ENCODE data around the gene ZP1. TPM values are rescaled to one million over a fixed set of nuclear protein-coding genes. Genes with fewer than 3 reads are reported as not detected.
A peak's percentile ranks its signal among the peaks of the same experiment; 100 is the strongest.

ZP1 gene
- total RNA-seq, 2 experiments from 2014 or later = 0.34 TPM; not detected in 1

DNA sequence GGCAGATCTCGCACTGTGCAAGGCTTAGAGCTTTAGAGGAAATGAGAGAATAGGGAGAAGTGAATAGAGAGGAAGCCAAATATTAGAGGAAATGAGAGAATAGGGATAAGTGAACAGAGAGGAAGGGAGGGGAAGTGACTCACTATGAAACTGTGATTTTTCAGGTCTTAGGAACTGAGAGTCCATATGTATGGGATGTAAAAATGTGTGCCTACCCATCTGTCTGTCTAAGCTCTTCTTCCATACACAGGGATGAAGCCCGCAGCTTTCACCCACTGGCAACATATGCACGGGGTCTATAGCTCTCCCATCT lies 31.9 kb upstream of the ZP1 start:
- ChIA-PET CTCF (interaction anchor here (1.4 to 21.6 kb wide), 3 partner anchors 50 to 80 kb away, joined by 4 to 610 read pairs (median 187); no protein-coding TSS in a partner anchor), POLR2A (interaction anchor here (1.0 kb wide), 1 partner anchor 36 kb away, joined by 3 read pairs; no protein-coding TSS in a partner anchor)
- Mint-ChIP-seq H3K27ac (no peak overlapping the region), H3K4me1 (ENCODE audit: low read depth) (peaks cover 36% of the 10 kb centered on the region), H3K4me3 (no peak overlapping the region), H3K9me3 (ENCODE audit: insufficient read depth) (no peaks in the 10 kb centered on the region), H3K36me3 (ENCODE audit: low read depth) (no peaks in the 10 kb centered on the region), H3K27me3 (ENCODE audit: low read depth) (peaks cover 14% of the 10 kb centered on the region)
- ATAC-seq = no peak
- no peak for DNase-seq

DNA sequence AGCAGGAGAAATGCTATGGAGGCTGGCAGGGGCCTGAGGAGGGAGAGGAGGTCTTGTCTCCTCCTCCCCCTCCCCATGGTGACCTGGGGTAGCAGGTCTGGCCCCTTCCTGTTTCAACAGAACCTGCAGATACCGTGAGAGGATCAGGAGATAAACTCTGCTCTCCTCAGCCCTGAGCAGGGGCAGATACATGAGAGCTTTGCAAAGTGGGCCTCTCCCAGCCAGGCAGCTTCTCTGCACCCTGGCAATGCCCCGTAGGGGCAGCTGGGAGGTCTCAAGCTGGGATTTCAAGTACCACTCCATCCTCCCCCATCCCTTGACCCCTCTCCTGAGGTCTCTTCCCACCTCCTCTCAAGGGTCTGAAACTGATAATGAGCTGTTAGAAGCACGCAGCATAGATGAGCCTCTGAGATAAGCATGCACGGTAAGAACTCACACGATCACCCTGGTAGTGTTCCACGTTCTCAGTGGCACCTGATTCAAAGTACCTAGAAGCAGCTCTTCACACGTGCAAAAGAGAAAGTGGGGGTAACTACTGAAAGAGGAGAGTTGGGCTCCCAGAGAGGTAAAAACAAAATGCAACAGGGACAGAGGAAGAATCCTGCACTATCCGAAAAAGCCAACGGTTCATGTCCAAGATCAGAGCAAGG lies 30.4 kb upstream of the ZP1 start:
- DNase-seq (no peak), ATAC-seq (no peak)
- H3K4me3 Mint-ChIP-seq = no peak overlapping the region
- POLR2A ChIA-PET = interaction anchor here (1.0 to 1.3 kb wide), 3 partner anchors 18 to 35 kb away, joined by 3 to 4 read pairs (median 3); partner anchors contain the start of genes PTGDR2 and ZP1
- peaks cover 46% of the 10 kb centered on the region for H3K4me1 Mint-ChIP-seq (ENCODE audit: low read depth)
- H3K27ac Mint-ChIP-seq = peak overlapping the region; percentile 36
- no peaks in the 10 kb centered on the region for H3K9me3 Mint-ChIP-seq (ENCODE audit: insufficient read depth)
- H3K36me3 Mint-ChIP-seq (ENCODE audit: low read depth) = no peaks in the 10 kb centered on the region
- CTCF ChIA-PET = interaction anchor here (0.7 to 21.6 kb wide), 7 partner anchors 18 to 499 kb away, joined by 3 to 610 read pairs (median 4); no protein-coding TSS in a partner anchor
- peaks cover 11% of the 10 kb centered on the region for H3K27me3 Mint-ChIP-seq (ENCODE audit: low read depth)

DNA sequence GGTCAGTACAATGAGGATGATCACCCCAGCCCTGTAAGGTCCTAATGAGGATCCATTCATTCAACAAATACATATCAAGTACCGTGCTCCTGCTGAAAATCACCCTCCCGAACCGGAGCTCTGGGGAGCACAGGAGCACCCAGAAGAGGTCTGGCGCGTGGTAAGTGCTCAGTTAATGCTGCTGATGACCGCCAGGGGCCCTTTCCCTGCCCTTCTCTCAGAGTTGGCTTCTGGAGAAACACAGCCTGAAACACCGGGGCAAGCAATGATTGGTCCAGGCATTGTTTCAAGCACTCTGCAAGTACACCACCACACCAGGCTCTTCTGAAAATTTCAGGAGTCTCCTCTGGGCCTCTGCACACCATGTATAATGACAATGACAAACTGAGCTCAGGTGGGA lies 29.2 kb upstream of the ZP1 start:
- ATAC-seq (no peak), DNase-seq (no peak)
- Mint-ChIP-seq H3K27ac (no peak overlapping the region), H3K9me3 (ENCODE audit: insufficient read depth) (no peaks in the 10 kb centered on the region), H3K27me3 (ENCODE audit: low read depth) (peaks cover 4% of the 10 kb centered on the region), H3K4me3 (no peak overlapping the region), H3K36me3 (ENCODE audit: low read depth) (no peaks in the 10 kb centered on the region), H3K4me1 (ENCODE audit: low read depth) (peaks cover 49% of the 10 kb centered on the region)
- CTCF ChIA-PET = interaction anchor here (1.2 to 21.6 kb wide), 5 partner anchors 27 to 349 kb away, joined by 3 to 610 read pairs (median 7); no protein-coding TSS in a partner anchor
- POLR2A ChIA-PET = interaction anchor here (0.7 to 1.3 kb wide), 3 partner anchors 30 to 148 kb away, joined by 3 read pairs; partner anchors contain the start of genes PRPF19 and ZP1

DNA sequence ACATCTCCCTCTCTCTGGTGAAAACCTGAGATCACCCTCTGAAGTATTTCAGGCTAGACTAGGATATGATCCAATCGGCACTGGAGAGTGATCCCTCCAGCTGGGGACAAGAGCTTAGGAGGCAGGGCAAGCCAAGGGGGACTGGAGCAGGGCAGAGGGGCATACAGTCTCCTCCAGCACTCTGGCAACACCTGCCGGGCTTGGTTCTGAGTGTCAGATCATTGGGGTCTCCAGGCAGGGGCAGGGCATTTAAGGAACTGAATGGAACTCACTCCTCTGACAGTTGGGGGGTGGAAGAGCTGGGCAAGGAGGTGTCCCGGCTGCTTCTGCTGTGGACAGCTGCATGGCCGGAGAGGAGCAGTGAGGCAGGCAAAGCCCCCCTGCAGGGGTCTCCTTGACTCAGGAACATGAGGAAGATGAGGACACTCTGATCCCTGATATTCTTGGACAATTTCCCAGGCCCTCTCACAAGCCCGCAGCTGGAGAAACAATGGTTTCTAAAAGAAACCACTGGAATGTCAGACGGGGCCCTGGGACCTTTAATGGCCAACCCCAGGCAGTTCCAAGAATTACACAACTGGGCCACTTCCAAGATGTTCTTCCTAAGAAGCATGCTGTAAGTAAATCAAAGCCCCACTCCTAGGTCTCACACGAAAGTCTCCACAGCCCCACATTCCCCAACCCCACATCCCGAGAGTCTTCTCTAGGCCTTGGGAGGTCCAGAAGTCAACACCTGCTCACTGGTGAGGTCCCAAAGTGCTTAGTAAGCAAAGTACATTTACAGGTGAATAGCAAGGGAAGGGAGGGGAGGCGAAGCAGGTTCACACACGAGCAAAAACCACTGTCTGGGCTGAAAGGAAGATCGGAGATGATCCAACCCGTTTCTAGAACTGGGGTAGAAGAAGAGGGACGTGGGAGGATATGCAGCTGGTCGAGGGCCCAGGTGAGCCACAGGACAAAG lies 26.6 kb upstream of the ZP1 start:
- CTCF ChIA-PET = interaction anchor here (0.9 to 21.6 kb wide), 8 partner anchors 8 to 73 kb away, joined by 3 to 610 read pairs (median 4); partner anchors contain the start of gene TMEM109
- H3K27me3 Mint-ChIP-seq (ENCODE audit: low read depth) = peaks cover 2% of the 10 kb centered on the region
- ATAC-seq = no peak
- H3K9me3 Mint-ChIP-seq (ENCODE audit: insufficient read depth) = no peaks in the 10 kb centered on the region
- peak overlapping the region; percentile 90 for H3K4me3 Mint-ChIP-seq
- peaks cover 57% of the 10 kb centered on the region for H3K4me1 Mint-ChIP-seq (ENCODE audit: low read depth)
- H3K36me3 Mint-ChIP-seq (ENCODE audit: low read depth) = peaks cover 13% of the 10 kb centered on the region
- H3K27ac Mint-ChIP-seq = peak overlapping the region; percentile 92
- POLR2A ChIA-PET = interaction anchor here (0.7 kb wide), 1 partner anchor 65 kb away, joined by 3 read pairs; no protein-coding TSS in a partner anchor
- DNase-seq = no peak

DNA sequence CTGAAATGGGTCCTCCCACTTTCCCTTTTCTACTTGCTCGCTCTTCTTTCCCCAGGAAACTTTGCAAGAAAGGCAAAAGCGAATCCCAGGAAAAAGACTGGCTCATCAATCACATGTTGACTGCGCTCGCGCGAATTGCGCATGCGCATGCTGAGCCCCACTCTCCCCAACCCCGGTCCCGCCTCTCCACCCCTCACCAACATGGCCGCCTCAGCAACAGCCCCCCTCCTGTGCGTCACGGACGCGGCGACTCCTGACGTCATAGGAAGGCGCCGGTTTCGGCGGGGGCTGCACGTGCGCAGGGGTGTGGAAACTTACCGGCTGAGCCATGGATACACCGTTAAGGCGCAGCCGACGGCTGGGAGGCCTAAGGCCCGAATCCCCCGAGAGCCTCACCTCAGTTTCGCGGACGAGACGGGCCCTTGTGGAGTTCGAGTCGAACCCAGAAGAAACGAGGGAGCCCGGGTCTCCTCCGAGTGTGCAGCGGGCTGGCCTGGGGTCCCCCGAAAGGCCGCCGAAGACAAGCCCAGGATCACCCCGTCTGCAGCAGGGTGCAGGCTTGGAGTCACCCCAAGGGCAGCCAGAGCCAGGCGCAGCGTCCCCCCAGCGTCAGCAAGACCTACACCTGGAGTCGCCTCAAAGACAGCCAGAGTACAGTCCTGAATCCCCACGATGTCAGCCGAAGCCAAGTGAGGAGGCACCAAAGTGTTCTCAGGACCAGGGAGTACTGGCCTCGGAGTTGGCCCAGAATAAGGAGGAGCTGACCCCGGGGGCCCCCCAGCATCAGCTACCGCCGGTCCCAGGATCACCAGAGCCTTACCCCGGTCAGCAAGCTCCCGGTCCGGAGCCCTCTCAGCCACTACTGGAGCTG lies 25.3 kb upstream of the ZP1 start, which contains the start of gene CCDC86:
Gene CCDC86 (plus strand): TSS at position 317 of the 871 bp plus-strand sequence. CDS start 12 bp downstream, at position 329.
- Mint-ChIP-seq H3K27ac (peak within 1 kb of the TSS; percentile 92), H3K27me3 (ENCODE audit: low read depth) (no peaks in the 10 kb centered on the region), H3K4me1 (ENCODE audit: low read depth) (peaks cover 50% of the 10 kb centered on the region), H3K4me3 (peak within 1 kb of the TSS; percentile 90), H3K36me3 (ENCODE audit: low read depth) (peaks cover 20% of the 10 kb centered on the region), H3K9me3 (ENCODE audit: insufficient read depth) (no peaks in the 10 kb centered on the region)
- ATAC-seq = peak; percentile 93
- peak; percentile 98 for DNase-seq
- ChIA-PET POLR2A (interaction anchor here (0.7 to 1.2 kb wide), 4 partner anchors 24 to 45 kb away, joined by 3 to 5 read pairs (median 4); no protein-coding TSS in a partner anchor), CTCF (interaction anchor here (0.7 to 21.6 kb wide), 11 partner anchors 9 to 345 kb away, joined by 3 to 610 read pairs (median 4); partner anchors contain the start of gene PTGDR2)

DNA sequence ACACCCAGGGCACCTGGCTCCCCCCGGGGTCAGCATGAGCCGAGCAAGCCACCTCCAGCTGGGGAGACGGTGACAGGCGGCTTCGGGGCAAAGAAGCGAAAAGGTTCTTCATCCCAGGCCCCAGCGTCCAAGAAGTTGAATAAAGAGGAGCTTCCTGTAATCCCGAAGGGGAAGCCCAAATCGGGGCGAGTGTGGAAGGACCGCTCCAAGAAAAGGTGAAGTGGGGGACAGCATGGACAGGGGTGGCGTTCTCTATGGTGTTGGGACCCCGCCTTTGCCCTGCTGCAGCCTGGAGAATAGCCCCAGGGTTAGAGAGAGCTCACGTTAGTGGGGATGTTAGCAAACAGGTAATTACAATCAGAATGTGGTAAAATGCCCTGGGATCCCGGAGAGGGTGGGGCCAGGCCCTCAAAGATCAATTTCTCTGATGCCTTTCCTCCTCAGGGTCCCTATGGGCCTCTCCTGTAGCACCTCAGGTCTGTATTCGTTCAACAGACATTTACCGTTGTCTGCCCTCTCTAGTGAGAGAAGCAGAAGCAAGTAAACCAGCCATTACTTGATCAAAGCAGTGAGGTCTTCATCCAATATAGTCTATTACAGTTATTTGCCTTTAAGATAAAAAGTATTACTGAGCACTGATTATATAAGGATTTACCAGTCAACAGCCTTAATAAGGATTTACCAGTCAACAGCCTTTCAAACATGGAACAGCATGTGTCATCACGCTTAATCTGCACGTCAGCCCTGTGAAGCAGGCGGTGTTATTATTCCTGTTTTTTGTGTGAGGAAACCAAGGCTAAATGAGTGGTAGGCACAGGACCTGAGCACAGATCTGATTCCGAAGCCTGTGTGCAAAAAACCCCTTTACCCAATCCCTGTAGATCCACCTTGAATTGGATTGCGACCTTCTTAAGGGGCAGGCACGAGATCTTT lies 24.4 kb upstream of the ZP1 start:
- Mint-ChIP-seq H3K9me3 (ENCODE audit: insufficient read depth) (no peaks in the 10 kb centered on the region), H3K4me1 (ENCODE audit: low read depth) (peaks cover 41% of the 10 kb centered on the region), H3K4me3 (peak overlapping the region; percentile 90), H3K27ac (peak overlapping the region; percentile 92), H3K27me3 (ENCODE audit: low read depth) (no peaks in the 10 kb centered on the region), H3K36me3 (ENCODE audit: low read depth) (peaks cover 22% of the 10 kb centered on the region)
- DNase-seq (no peak), ATAC-seq (peak; percentile 6)
- ChIA-PET POLR2A (interaction anchor here (0.7 to 1.2 kb wide), 4 partner anchors 23 to 44 kb away, joined by 3 to 5 read pairs (median 4); no protein-coding TSS in a partner anchor), CTCF (interaction anchor here (0.7 to 21.6 kb wide), 8 partner anchors 12 to 344 kb away, joined by 3 to 610 read pairs (median 4); partner anchors contain the start of gene PTGDR2)

DNA sequence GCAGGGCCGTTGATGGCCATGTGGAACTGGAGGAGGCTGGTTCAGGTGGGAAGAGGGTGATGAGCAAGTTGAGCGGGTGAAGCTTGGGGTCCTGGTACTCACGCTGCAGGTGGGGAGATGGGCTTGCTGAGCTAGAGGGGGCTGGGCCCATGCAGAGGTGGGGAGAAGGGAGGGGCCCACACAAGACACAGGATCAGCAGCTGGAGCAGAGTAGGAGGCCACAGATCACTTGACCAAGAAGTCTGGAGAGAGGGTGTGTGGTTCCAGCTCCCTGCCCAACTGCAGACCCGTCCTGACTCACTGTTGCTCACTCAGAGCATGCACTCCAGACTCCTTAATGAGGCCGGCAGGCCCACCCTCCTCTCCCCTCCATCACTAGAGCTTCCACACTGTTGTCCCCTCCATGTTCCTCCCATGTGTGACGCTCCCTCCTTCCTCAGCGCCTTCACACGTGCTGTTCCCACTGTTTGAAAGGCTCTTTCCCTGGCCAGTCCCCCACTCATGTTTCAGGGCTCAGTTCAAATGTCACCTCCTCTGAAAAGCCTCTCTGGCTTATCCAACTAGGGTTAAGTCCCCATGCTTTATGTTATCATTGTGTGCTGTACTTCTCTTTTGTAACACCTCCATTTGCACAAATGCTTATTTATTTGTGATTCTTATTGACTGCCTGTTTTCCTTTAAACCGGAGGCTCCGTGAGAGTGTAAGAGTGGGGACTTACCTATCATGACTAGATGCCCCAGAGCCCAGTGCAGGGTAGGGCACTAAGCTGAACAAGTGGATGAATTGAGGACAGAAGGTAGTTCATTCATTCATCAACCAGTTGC lies 23.1 kb upstream of the ZP1 start:
- POLR2A ChIA-PET = no interaction called here
- Mint-ChIP-seq H3K4me1 (ENCODE audit: low read depth) (peaks cover 41% of the 10 kb centered on the region), H3K27me3 (ENCODE audit: low read depth) (no peaks in the 10 kb centered on the region), H3K27ac (peak overlapping the region; percentile 92), H3K36me3 (ENCODE audit: low read depth) (peaks cover 32% of the 10 kb centered on the region), H3K9me3 (ENCODE audit: insufficient read depth) (no peaks in the 10 kb centered on the region), H3K4me3 (peak overlapping the region; percentile 90)
- no peak for DNase-seq
- no peak for ATAC-seq
- CTCF ChIA-PET = interaction anchor here (1.4 to 21.6 kb wide), 3 partner anchors 25 to 56 kb away, joined by 4 to 610 read pairs (median 4); no protein-coding TSS in a partner anchor

DNA sequence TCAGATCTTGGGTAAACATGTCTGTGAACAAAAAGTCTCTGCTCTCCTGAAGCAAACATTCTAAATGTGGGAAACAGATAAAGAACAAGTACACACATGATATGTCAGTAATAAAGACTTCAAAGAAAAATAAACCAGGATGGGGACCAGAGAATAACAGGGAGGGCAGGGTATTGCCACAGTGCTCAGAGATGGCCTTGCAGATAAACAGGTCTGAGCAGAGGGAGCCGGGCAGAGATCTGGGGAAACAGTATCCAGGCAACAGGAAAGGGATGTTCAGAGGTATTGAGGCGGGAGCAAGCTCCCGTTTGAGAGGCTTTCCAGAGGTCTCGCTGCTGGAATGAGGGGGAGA lies 22.5 kb upstream of the ZP1 start:
- ChIA-PET POLR2A (no interaction called here), CTCF (interaction anchor here (1.4 to 21.6 kb wide), 2 partner anchors 41 to 55 kb away, joined by 4 to 610 read pairs; no protein-coding TSS in a partner anchor)
- ATAC-seq (no peak), DNase-seq (no peak)
- Mint-ChIP-seq H3K4me3 (peak overlapping the region; percentile 90), H3K4me1 (ENCODE audit: low read depth) (peaks cover 41% of the 10 kb centered on the region), H3K9me3 (ENCODE audit: insufficient read depth) (no peaks in the 10 kb centered on the region), H3K27me3 (ENCODE audit: low read depth) (no peaks in the 10 kb centered on the region), H3K27ac (peak overlapping the region; percentile 33), H3K36me3 (ENCODE audit: low read depth) (peaks cover 36% of the 10 kb centered on the region)

DNA sequence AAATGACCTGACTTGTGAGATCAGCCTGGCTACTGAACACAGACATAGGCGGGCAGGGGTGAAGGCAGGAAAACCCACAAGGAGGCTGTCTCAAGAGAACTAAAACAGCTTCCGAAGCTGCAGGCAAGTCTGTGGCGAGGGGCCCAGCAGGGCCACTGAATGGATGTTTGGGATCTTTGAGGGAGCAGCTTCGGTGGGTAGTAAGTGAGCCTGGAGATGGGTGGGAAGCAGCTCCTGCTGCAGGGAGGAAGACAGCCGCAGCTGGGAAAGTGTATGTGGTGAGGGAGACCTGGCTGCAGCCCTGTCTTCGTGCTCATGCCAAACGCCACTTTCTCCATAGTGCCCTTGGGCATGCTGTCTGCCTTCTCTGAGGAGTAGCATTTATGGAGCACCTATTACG lies 22.0 kb upstream of the ZP1 start:
- peak overlapping the region; percentile 90 for H3K4me3 Mint-ChIP-seq
- H3K4me1 Mint-ChIP-seq (ENCODE audit: low read depth) = peaks cover 41% of the 10 kb centered on the region
- no peaks in the 10 kb centered on the region for H3K9me3 Mint-ChIP-seq (ENCODE audit: insufficient read depth)

More for the DNA sequence above, 22.0 kb upstream of the ZP1 start:
- DNase-seq = no peak
- peaks cover 40% of the 10 kb centered on the region for H3K36me3 Mint-ChIP-seq (ENCODE audit: low read depth)
- peak overlapping the region; percentile 33 for H3K27ac Mint-ChIP-seq
- ATAC-seq = no peak
- CTCF ChIA-PET = interaction anchor here (1.9 to 21.6 kb wide), 2 partner anchors 14 to 41 kb away, joined by 10 to 610 read pairs; no protein-coding TSS in a partner anchor
- POLR2A ChIA-PET = no interaction called here
- no peaks in the 10 kb centered on the region for H3K27me3 Mint-ChIP-seq (ENCODE audit: low read depth)
